K562 (cell line): ENCODE data around the gene FAM24B. TPM values are rescaled to one million over a fixed set of nuclear protein-coding genes. Genes with fewer than 3 reads are reported as not detected.

Experiments
- ATAC-seq: fragments of 200-7000 bp; cut with Tn5 transposase; 3 replicates; pipeline ENCODE4 v1.9.1; 2020; ENCODE audit warnings: moderate library complexity
- BruUV-seq: library from RNA; stranded (reverse); fragments of 400-500 nt; replicated peaks from 2 replicates; lab custom pipeline; 2021; lab: Mats Ljungman, UMichigan
- CTCF ChIA-PET: fragments of 300-600 bp; formaldehyde crosslinking; extraction: SDS; loops from one replicate; lab custom pipeline; 2021; ENCODE audit warnings: low intra/inter-chr PET ratio; lab: Yijun Ruan, JAX
- POLR2A ChIA-PET: fragments of 300-600, 350-650 bp; sonication (Branson Sonifier 250); formaldehyde crosslinking; extraction: SDS; loops from one replicate; lab custom pipeline; 2021; ENCODE audit warnings: antibody characterized with exemption, inconsistent platforms; lab: Yijun Ruan, JAX
- DNase-seq, 4 experiments: peaks; one replicate each; pipeline versions ENCODE4 v3.0.0 to v3.0.0-alpha.2; 2011 to 2018; ENCODE audit warnings: low spot score in 3 of 4, mixed read lengths in 3 of 4; ENCODE audit errors: extremely low read depth in 1 of 4
- FAIRE-seq: peaks from 2 replicates; lab custom pipeline; 2011; peaks lifted over from hg19 to GRCh38; lab: Jason Lieb, UNC
- H2AFZ ChIP-seq: 2 replicates; pipeline ENCODE4 v1.6.0; 2011; ENCODE audit warnings: low read depth, low read length, control low read depth, inconsistent platforms
- H3K27ac ChIP-seq: fragments of 200-600 bp; 3 replicates; pipeline ENCODE4 v1.8.0; 2011; ENCODE audit warnings: low read depth, mild to moderate bottlenecking, control low read depth, inconsistent platforms, low read length, moderate library complexity, mixed read lengths; ENCODE audit errors: extremely low read depth
- H3K27me3 ChIP-seq, 2 experiments: fragments of 300-600 bp in 1 of 2; 2 replicates in 1 of 2; 3 replicates in 1 of 2; pipeline versions ENCODE4 v1.6.0 to v1.8.0; 2011; ENCODE audit warnings: inconsistent platforms in 2 of 2, low read length in 2 of 2, mild to moderate bottlenecking in 1 of 2, mixed read lengths in 1 of 2, moderate library complexity in 1 of 2; ENCODE audit not compliant: control insufficient read depth in 2 of 2, insufficient read depth in 2 of 2
- H3K36me3 ChIP-seq: fragments of 300-600 bp; 3 replicates; pipeline ENCODE4 v1.8.0; 2011; ENCODE audit warnings: mild to moderate bottlenecking, low read length, inconsistent platforms; ENCODE audit not compliant: control insufficient read depth, insufficient read depth
- H3K4me1 ChIP-seq, 2 experiments: fragments of 200-600 bp in 1 of 2; replicated peaks in 1 of 2; 2 replicates in 1 of 2; 3 replicates in 1 of 2; pipeline versions ENCODE4 v1.5.1 to v1.8.0; 2011; ENCODE audit warnings: inconsistent platforms in 2 of 2, low read length in 2 of 2, mild to moderate bottlenecking in 1 of 2, mixed read lengths in 1 of 2, moderate library complexity in 1 of 2; ENCODE audit not compliant: control insufficient read depth in 2 of 2, insufficient read depth in 2 of 2
- H3K4me2 ChIP-seq: 2 replicates; pipeline ENCODE4 v1.6.1; 2011; ENCODE audit warnings: low read length, control low read depth, inconsistent platforms, mixed read lengths; ENCODE audit not compliant: insufficient read depth
- H3K4me3 ChIP-seq: fragments of 200-600 bp; sonication (generic), shearing (Covaris generic); 2 replicates; pipeline ENCODE4 v1.5.1; 2016; ENCODE audit warnings: control low read depth, inconsistent platforms
- H3K79me2 ChIP-seq: fragments of 200-600 bp; 3 replicates; pipeline ENCODE4 v1.8.0; 2011; ENCODE audit warnings: low read length, inconsistent platforms; ENCODE audit not compliant: control insufficient read depth, insufficient read depth
- H3K9ac ChIP-seq, 2 experiments: 2 replicates each; pipeline versions ENCODE4 v1.6.0 to v1.6.1; 2011; ENCODE audit warnings: low read depth in 2 of 2, low read length in 2 of 2, control low read depth in 1 of 2, inconsistent platforms in 1 of 2, mild to moderate bottlenecking in 1 of 2, mixed read lengths in 1 of 2; ENCODE audit not compliant: insufficient read depth in 1 of 2
- H3K9me1 ChIP-seq: one replicate; pipeline ENCODE4 v1.6.0; 2011; ENCODE audit warnings: inconsistent platforms, mild to moderate bottlenecking, low read length, moderate library complexity; ENCODE audit not compliant: control insufficient read depth, insufficient read depth
- H3K9me3 ChIP-seq: replicated peaks from 2 replicates; pipeline ENCODE4 v1.5.1; 2011; ENCODE audit warnings: low read depth, low read length, inconsistent platforms; ENCODE audit not compliant: control insufficient read depth, insufficient read depth
- H4K20me1 ChIP-seq: replicated peaks from 2 replicates; pipeline ENCODE4 v1.6.1; 2011; ENCODE audit warnings: low read length, inconsistent platforms, mixed read lengths; ENCODE audit not compliant: control insufficient read depth, insufficient read depth
- ATF7 ChIP-seq: fragments of 450-650 bp; IDR thresholded peaks from 2 replicates; pipeline ENCODE4 v1.7.1; 2014; ENCODE audit warnings: mild to moderate bottlenecking, moderate library complexity
- CREB3L1 ChIP-seq: fragments of 450-650 bp; IDR thresholded peaks from 2 replicates; pipeline ENCODE4 v1.6.1; 2014; ENCODE audit warnings: low read depth, mild to moderate bottlenecking, moderate library complexity, borderline replicate concordance
- FOXP1 ChIP-seq: sonication (generic); formaldehyde crosslinking; IDR thresholded peaks from 2 replicates; pipeline ENCODE4 v1.8.0; 2022; ENCODE audit warnings: mild to moderate bottlenecking, missing genetic modification reagents
- HOXB6 ChIP-seq: fragments of 250-450 bp; sonication (Bioruptor Pico); IDR thresholded peaks from 2 replicates; pipeline ENCODE4 v1.5.1; 2022; ENCODE audit warnings: mild to moderate bottlenecking, borderline replicate concordance
- L3MBTL2 ChIP-seq: fragments of 450-650 bp; IDR thresholded peaks from 2 replicates; pipeline ENCODE4 v1.6.1; 2016; ENCODE audit warnings: mild to moderate bottlenecking, moderate library complexity
- RCOR1 ChIP-seq, 2 experiments: IDR thresholded peaks; 2 replicates each; pipeline ENCODE4 v1.6.1; 2012; ENCODE audit warnings: low read depth in 2 of 2, low read length in 2 of 2, borderline replicate concordance in 1 of 2, improper control_type of control experiment in 1 of 2
- SRSF3 ChIP-seq: fragments of 200-400 bp; formaldehyde crosslinking; IDR thresholded peaks from 2 replicates; pipeline ENCODE4 v1.6.1; 2016; ENCODE audit warnings: mild to moderate bottlenecking, low read length, moderate library complexity; ENCODE audit not compliant: insufficient read depth
- TBL1XR1 ChIP-seq, 2 experiments: IDR thresholded peaks; 2 replicates each; pipeline ENCODE4 v1.6.1; 2012; ENCODE audit warnings: improper control_type of control experiment in 2 of 2, low read length in 2 of 2, mild to moderate bottlenecking in 1 of 2
- ZNF212 ChIP-seq: fragments of 450-650 bp; formaldehyde crosslinking; IDR thresholded peaks from 2 replicates; pipeline ENCODE4 v1.4.0; 2020; ENCODE audit warnings: mild to moderate bottlenecking
- WGBS: fragments of 100-300 bp; shearing (Covaris generic); methylation state at CpG from one replicate; pipeline ENCODE4 v1.1.6; 2016; ENCODE audit warnings: low coverage, mixed read lengths; ENCODE audit not compliant: insufficient coverage; ENCODE audit errors: missing lambda C conversion rate; 5-methylcytosine and 5-hydroxymethylcytosine counted together
- in situ Hi-C: fragments of 300-500 bp; cut with MboI; formaldehyde crosslinking; loops from 4 replicates; pipeline ENCODE4 v1.15.0; 2018; ENCODE audit warnings: inconsistent platforms, mixed read lengths
- intact Hi-C: fragments of 100-400 bp; cut with micrococcal nuclease; formaldehyde crosslinking; loops from 2 replicates; pipeline ENCODE4 v1.14.2; 2022
- polyA plus RNA-seq, 8 experiments: library from polyadenylated mRNA; depleted of rRNA in 4 of 8; stranded (reverse) in 5 of 8; unstranded in 3 of 8; fragments of >200 nt; fragmentation: Nextera tagmentation in 2 of 8; fragmentation: Illumina TruSeq in 1 of 8; extraction: Ambion mirVana in 2 of 8; extraction: Trizol in 1 of 8; gene quantifications; 2 replicates each; pipeline versions ENCODE4 v1.2.1 to v1.2.3, GENCODE V29; 2011 to 2014; ENCODE audit warnings: inconsistent platforms in 1 of 8, missing spikeins in 1 of 8
- total RNA-seq, 7 experiments: library from RNA; depleted of rRNA in 6 of 7; stranded (reverse); fragments of >200 nt in 6 of 7; fragmentation: Illumina TruSeq in 2 of 7; extraction: Trizol in 2 of 7; gene quantifications; 2 replicates each; pipeline versions ENCODE4 v1.2.1 to v1.2.3, GENCODE V29; 2011 to 2021; ENCODE audit warnings: low replicate concordance in 1 of 7
- TF ChIP-seq, protein P1 (sequence below): sonication (generic); formaldehyde crosslinking; IDR thresholded peaks from 2 replicates; pipeline ENCODE4 v1.8.0; 2022; ENCODE audit warnings: mild to moderate bottlenecking, missing genetic modification reagents, borderline replicate concordance

The FAM24B gene
- total and polyA plus RNA-seq, 9 of the 15 experiments (the other 6 are each of a cell fraction or from before 2014, with no cell fraction given), result 6.0 to 19.6 (median 9.2) TPM

GRCh38 chr10:122821808-122822207, 57.6 kb downstream of the FAM24B start:
- Histone ChIP-seq H3K9ac (no peak overlapping the region), H3K4me3 (no peak overlapping the region)
- TF ChIP-seq CREB3L1, result no peak
- TF ChIP-seq HOXB6 (CRISPR knock-in tag), result no peak
- TF ChIP-seq FOXP1 (CRISPR knock-in tag), result no peak
- TF ChIP-seq SRSF3, result no peak
- TF ChIP-seq, protein P1, sequence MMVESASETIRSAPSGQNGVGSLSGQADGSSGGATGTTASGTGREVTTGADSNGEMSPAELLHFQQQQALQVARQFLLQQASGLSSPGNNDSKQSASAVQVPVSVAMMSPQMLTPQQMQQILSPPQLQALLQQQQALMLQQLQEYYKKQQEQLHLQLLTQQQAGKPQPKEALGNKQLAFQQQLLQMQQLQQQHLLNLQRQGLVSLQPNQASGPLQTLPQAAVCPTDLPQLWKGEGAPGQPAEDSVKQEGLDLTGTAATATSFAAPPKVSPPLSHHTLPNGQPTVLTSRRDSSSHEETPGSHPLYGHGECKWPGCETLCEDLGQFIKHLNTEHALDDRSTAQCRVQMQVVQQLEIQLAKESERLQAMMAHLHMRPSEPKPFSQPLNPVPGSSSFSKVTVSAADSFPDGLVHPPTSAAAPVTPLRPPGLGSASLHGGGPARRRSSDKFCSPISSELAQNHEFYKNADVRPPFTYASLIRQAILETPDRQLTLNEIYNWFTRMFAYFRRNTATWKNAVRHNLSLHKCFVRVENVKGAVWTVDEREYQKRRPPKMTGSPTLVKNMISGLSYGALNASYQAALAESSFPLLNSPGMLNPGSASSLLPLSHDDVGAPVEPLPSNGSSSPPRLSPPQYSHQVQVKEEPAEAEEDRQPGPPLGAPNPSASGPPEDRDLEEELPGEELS, result no peak
- no peak for TF ChIP-seq L3MBTL2
- TF ChIP-seq TBL1XR1 (IDR thresholded peaks at IDR 0.05; ENCODE audit: low read length in 2 of 2), result no peak
- TF ChIP-seq RCOR1 (IDR thresholded peaks at IDR 0.05; ENCODE audit: borderline replicate concordance in 1 of 2, low read depth in 2 of 2, low read length in 2 of 2), result no peak
- TF ChIP-seq ATF7, result no peak
- no peak for TF ChIP-seq ZNF212 (CRISPR knock-in tag)
- TF ChIP-seq, all 486 proteins: peak for 0
- Histone ChIP-seq H3K4me2 (no peak overlapping the region), H3K9me1 (no peaks in the 10 kb centered on the region), H3K27me3 (peaks cover 0 to 24% of the 10 kb centered on the region in 2 experiments; a peak in 3 of 5 replicates), H3K4me1 (peaks cover 0 to 5% of the 10 kb centered on the region in 2 experiments; a peak in 2 of 5 replicates), H3K36me3 (no peaks in the 10 kb centered on the region), H2AFZ (no peak overlapping the region), H4K20me1 (no peaks in the 10 kb centered on the region), H3K27ac (no peak overlapping the region), H3K9me3 (no peaks in the 10 kb centered on the region), H3K79me2 (no peaks in the 10 kb centered on the region)
- intact Hi-C loops (no loop called here), in situ Hi-C loops (no loop called here)
- DNase-seq, result no peak
- FAIRE-seq, result no peak
- no peak for ATAC-seq
- CTCF ChIA-PET, result no interaction called here
- BruUV-seq, result no TSS peak
- 0% methylated on average over 1 of the region's 3 CpGs for WGBS
- POLR2A ChIA-PET, result interaction anchor here (1.3 kb wide), 1 partner anchor 19 kb away, joined by 3 read pairs; no protein-coding TSS in a partner anchor
